ENCODE measurements around the gene KCNK13.

KCNK13 gene

GRCh38 chr14:90126260-90126659, 64.5 kb downstream of the KCNK13 start:
- TF ChIP-seq, protein P1, sequence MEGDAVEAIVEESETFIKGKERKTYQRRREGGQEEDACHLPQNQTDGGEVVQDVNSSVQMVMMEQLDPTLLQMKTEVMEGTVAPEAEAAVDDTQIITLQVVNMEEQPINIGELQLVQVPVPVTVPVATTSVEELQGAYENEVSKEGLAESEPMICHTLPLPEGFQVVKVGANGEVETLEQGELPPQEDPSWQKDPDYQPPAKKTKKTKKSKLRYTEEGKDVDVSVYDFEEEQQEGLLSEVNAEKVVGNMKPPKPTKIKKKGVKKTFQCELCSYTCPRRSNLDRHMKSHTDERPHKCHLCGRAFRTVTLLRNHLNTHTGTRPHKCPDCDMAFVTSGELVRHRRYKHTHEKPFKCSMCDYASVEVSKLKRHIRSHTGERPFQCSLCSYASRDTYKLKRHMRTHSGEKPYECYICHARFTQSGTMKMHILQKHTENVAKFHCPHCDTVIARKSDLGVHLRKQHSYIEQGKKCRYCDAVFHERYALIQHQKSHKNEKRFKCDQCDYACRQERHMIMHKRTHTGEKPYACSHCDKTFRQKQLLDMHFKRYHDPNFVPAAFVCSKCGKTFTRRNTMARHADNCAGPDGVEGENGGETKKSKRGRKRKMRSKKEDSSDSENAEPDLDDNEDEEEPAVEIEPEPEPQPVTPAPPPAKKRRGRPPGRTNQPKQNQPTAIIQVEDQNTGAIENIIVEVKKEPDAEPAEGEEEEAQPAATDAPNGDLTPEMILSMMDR (conservative IDR thresholded peaks at IDR 0.05; ENCODE audit: low read length) = no peak
- no peak for DNase-seq (ENCODE audit: low read depth)
- H3K4me3 ChIP-seq (ENCODE audit: low read length) = no peak overlapping the region

- no peak for DNase-seq (ENCODE audit: low read depth)
- no peak overlapping the region for H3K4me3 ChIP-seq (ENCODE audit: low read length)
- TF ChIP-seq, protein P1 (conservative IDR thresholded peaks at IDR 0.05; ENCODE audit: low read length) = no peak
These were observed 71.2 kb downstream of the KCNK13 start for GRCh38 chr14:90132821-90133570.

GRCh38 chr14:90136904-90137303, 75.1 kb downstream of the KCNK13 start:
- TF ChIP-seq, protein P1 (conservative IDR thresholded peaks at IDR 0.05; ENCODE audit: low read length) = no peak
- no peak for DNase-seq (ENCODE audit: low read depth)
- no peak overlapping the region for H3K4me3 ChIP-seq (ENCODE audit: low read length)

DNA sequence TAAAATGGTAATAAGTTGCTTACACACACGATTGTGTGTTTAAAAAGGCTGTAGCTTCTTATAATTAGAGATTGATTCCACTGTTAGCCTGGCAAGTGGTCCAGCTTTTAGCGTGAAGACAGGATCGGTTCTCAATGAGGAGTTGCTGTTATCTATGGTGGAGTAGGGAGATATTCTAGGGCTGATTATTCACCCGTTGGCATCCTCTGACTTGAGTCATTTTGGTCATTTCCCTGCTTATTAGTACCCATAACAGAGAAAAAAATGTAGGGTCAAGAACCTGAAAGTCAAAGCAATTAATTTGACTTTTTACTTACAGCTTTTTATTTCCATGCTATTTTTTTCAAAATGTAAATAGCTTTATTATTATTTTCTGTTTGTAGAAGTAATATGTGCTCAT, 76.0 kb downstream of the KCNK13 start:
- DNase-seq (ENCODE audit: low read depth) = no peak
- no peak overlapping the region for H3K4me3 ChIP-seq (ENCODE audit: low read length)
- TF ChIP-seq, protein P1 (conservative IDR thresholded peaks at IDR 0.05; ENCODE audit: low read length) = no peak

DNA sequence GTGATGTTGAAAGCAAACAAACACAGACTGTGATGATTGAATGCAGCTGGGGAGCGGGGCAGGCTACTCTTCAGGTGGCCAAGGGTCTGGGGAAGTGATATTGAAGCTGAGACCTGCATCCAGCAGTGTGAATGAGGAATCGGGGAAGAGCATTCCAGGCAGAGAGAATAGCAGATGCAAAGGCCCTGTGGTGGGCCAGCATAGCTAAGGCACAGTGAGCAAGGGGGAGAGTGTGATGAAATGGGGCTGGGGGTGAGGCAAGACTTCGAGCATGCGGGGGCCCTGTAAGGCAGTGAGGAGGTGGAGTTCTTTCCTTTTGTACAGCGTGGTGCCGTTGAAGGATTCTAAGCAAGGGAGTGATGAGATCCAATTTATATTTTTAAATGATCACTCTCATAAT, 77.4 kb downstream of the KCNK13 start:
- no peak overlapping the region for H3K4me3 ChIP-seq (ENCODE audit: low read length)
- TF ChIP-seq, protein P1 (conservative IDR thresholded peaks at IDR 0.05; ENCODE audit: low read length) = no peak
- no peak for DNase-seq (ENCODE audit: low read depth)

DNA sequence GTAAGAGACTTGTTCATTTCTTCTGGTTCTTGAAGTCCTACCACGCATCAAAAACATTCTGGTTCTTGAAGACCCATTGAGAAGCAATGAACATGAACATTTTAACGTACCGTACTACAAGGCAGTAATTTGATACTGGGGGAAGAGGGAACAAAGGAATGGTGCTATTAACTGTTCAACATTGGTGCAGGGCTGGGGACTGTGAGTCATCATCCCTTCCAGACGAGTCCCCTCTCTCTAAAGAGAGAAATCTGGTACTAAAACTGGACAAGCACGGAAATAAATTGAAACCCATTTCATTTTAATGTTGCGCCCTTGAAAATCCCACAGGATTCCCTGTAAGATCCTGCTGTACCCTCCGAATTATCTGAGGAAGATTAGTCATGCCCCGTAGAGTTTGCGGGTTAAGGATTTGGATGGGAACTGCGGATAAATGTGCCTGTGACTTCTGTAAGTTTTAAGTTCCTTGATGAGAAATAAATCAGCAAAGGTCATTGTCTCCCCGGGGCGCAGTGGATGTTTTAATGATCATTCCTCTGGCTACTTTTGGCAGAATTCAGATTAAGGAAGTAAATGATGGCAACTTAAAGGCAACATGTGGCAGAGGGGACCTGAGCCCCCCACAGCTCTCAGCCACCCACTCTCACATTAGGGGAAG, 78.6 kb downstream of the KCNK13 start:
- TF ChIP-seq, protein P1 (conservative IDR thresholded peaks at IDR 0.05; ENCODE audit: low read length) = no peak
- H3K4me3 ChIP-seq (ENCODE audit: low read length) = no peak overlapping the region
- DNase-seq (ENCODE audit: low read depth) = no peak

- peak; percentile 9 for DNase-seq (ENCODE audit: low read depth)
- TF ChIP-seq, protein P1 (conservative IDR thresholded peaks at IDR 0.05; ENCODE audit: low read length) = no peak
- no peak overlapping the region for H3K4me3 ChIP-seq (ENCODE audit: low read length)
These were observed 79.1 kb downstream of the KCNK13 start for GRCh38 chr14:90140956-90141316.
